WTC11 (cell line): ENCODE results near the gene AP4M1. TPM values are rescaled to one million over a fixed set of nuclear protein-coding genes. Genes with fewer than 3 reads are reported as not detected.
A peak's percentile ranks its signal among the peaks of the same experiment; 100 is the strongest.

ENCODE experiments used
- ATAC-seq: fragments of 200-7000 bp; cut with Tn5 transposase; 2 replicates; pipeline ENCODE4 v1.10.0; 2021; ENCODE audit warnings: mild to moderate bottlenecking, moderate library complexity
- CTCF ChIA-PET: fragments of 300-600 bp; sonication (Branson Sonifier 250); formaldehyde crosslinking; loops from one replicate; lab custom pipeline; 2021; ENCODE audit warnings: antibody characterized with exemption; lab: Charles Lee
- POLR2A ChIA-PET: fragments of 350-600 bp; sonication (Branson Sonifier 250); formaldehyde crosslinking; loops from one replicate; lab custom pipeline; 2021; ENCODE audit warnings: antibody characterized with exemption; lab: Charles Lee
- DNase-seq: peaks from one replicate; pipeline ENCODE4 v3.0.0; 2021; ENCODE audit warnings: low spot score
- H3K27ac Mint-ChIP-seq: 2 replicates; pipeline ENCODE4 v1.8.0; 2021; ENCODE audit warnings: mixed read lengths
- H3K27me3 Mint-ChIP-seq: 2 replicates; pipeline ENCODE4 v1.8.0; 2021; ENCODE audit warnings: low read depth, mild to moderate bottlenecking, moderate library complexity, mixed read lengths
- H3K36me3 Mint-ChIP-seq: 2 replicates; pipeline ENCODE4 v1.8.0; 2021; ENCODE audit warnings: mixed read lengths
- H3K4me1 Mint-ChIP-seq: 2 replicates; pipeline ENCODE4 v1.8.0; 2022; ENCODE audit warnings: mixed read lengths
- H3K4me3 Mint-ChIP-seq: 2 replicates; pipeline ENCODE4 v1.8.0; 2021; ENCODE audit warnings: mild to moderate bottlenecking, moderate library complexity, mixed read lengths
- H3K9me3 Mint-ChIP-seq: 2 replicates; pipeline ENCODE4 v1.8.0; 2021; ENCODE audit warnings: mixed read lengths
- ATF1 ChIP-seq: sonication (generic); formaldehyde crosslinking; IDR thresholded peaks from 2 replicates; pipeline ENCODE4 v1.8.1; 2023; ENCODE audit warnings: mild to moderate bottlenecking, moderate library complexity, missing genetic modification reagents
- CREB1 ChIP-seq: sonication (generic); formaldehyde crosslinking; IDR thresholded peaks from 2 replicates; pipeline ENCODE4 v1.8.0; 2023; ENCODE audit warnings: mild to moderate bottlenecking, missing genetic modification reagents
- ETV6 ChIP-seq: sonication (generic); formaldehyde crosslinking; IDR thresholded peaks from 2 replicates; pipeline ENCODE4 v1.8.1; 2022; ENCODE audit warnings: mild to moderate bottlenecking, missing genetic modification reagents
- FOXK1 ChIP-seq: sonication (generic); formaldehyde crosslinking; IDR thresholded peaks from 2 replicates; pipeline ENCODE4 v1.8.0; 2022; ENCODE audit warnings: mild to moderate bottlenecking, moderate library complexity, missing genetic modification reagents
- FOXP1 ChIP-seq: sonication (generic); formaldehyde crosslinking; IDR thresholded peaks from 2 replicates; pipeline ENCODE4 v1.8.0; 2022; ENCODE audit warnings: missing genetic modification reagents, mild to moderate bottlenecking, moderate library complexity, borderline replicate concordance
- FOXP4 ChIP-seq: sonication (generic); formaldehyde crosslinking; IDR thresholded peaks from 2 replicates; pipeline ENCODE4 v1.8.0; 2022; ENCODE audit warnings: mild to moderate bottlenecking, missing genetic modification reagents
- JUN ChIP-seq: sonication (generic); formaldehyde crosslinking; IDR thresholded peaks from 2 replicates; pipeline ENCODE4 v1.8.0; 2023; ENCODE audit warnings: mild to moderate bottlenecking, missing genetic modification reagents
- NFATC4 ChIP-seq: fragments of 250-450 bp; sonication (Bioruptor Pico); IDR thresholded peaks from 2 replicates; pipeline ENCODE4 v1.9.0; 2021; ENCODE audit warnings: mild to moderate bottlenecking
- NFYB ChIP-seq: sonication (generic); formaldehyde crosslinking; conservative IDR thresholded peaks from 2 replicates; pipeline ENCODE4 v1.8.0; 2022; ENCODE audit warnings: low read depth, missing genetic modification reagents
- PRDM15 ChIP-seq: sonication (generic); formaldehyde crosslinking; IDR thresholded peaks from 2 replicates; pipeline ENCODE4 v1.8.0; 2022; ENCODE audit warnings: missing genetic modification reagents
- TCF7 ChIP-seq: sonication (generic); formaldehyde crosslinking; IDR thresholded peaks from 2 replicates; pipeline ENCODE4 v1.8.0; 2022; ENCODE audit warnings: mild to moderate bottlenecking, low read depth, missing genetic modification reagents, moderate library complexity
- ZMAT4 ChIP-seq: fragments of 250-450 bp; sonication (Bioruptor Pico); IDR thresholded peaks from 2 replicates; pipeline ENCODE4 v1.9.0; 2021; ENCODE audit warnings: mild to moderate bottlenecking
- ZNF138 ChIP-seq: sonication (generic); formaldehyde crosslinking; conservative IDR thresholded peaks from 2 replicates; pipeline ENCODE4 v1.8.1; 2022; ENCODE audit warnings: mild to moderate bottlenecking, moderate library complexity, missing genetic modification reagents
- ZNF232 ChIP-seq: sonication (generic); formaldehyde crosslinking; IDR thresholded peaks from 2 replicates; pipeline ENCODE4 v1.8.0; 2022; ENCODE audit warnings: mild to moderate bottlenecking, missing genetic modification reagents
- ZSCAN18 ChIP-seq: fragments of 250-450 bp; sonication (Bioruptor Pico); IDR thresholded peaks from 2 replicates; pipeline ENCODE4 v2.1.2; 2022; ENCODE audit warnings: mild to moderate bottlenecking, moderate library complexity
- total RNA-seq: library from RNA; stranded (reverse); gene quantifications from 3 replicates; pipeline ENCODE4 v1.2.3, GENCODE V29; 2021
- TF ChIP-seq, protein P1 (sequence below): fragments of 250-450 bp; sonication (Bioruptor Pico); IDR thresholded peaks from 2 replicates; pipeline ENCODE4 v1.9.0; 2021; ENCODE audit warnings: moderate library complexity, mild to moderate bottlenecking, inconsistent platforms, borderline replicate concordance
- TF ChIP-seq, protein P2 (sequence below): sonication (generic); formaldehyde crosslinking; IDR thresholded peaks from 2 replicates; pipeline ENCODE4 v1.8.1; 2022; ENCODE audit warnings: mild to moderate bottlenecking, moderate library complexity, missing genetic modification reagents

AP4M1 gene
- total RNA-seq, 1 experiment from 2014 or later: 18.0 TPM

DNA sequence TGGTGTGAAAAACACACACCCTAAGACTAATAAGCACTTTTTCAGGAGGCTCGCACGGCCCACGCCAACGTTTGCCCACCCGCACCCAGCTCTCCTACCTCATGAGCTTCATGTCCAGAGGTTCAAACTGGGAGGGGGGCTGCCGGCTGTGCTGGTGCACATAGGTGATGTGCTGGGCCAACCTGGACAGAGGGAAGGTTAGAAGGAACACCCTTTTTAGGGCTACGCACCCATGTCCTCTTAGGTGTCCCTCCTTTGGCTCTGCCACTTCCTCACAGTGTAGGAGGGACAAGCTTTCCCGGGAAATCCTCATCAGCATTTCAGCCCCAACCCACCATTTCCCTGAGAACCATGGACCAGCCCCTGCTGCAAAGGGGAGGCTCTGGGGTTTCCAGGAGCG is 6.2 kb upstream of the AP4M1 start (continued):
- no peak for TF ChIP-seq ZNF232 (CRISPR knock-in tag)
- TF ChIP-seq, protein P1, sequence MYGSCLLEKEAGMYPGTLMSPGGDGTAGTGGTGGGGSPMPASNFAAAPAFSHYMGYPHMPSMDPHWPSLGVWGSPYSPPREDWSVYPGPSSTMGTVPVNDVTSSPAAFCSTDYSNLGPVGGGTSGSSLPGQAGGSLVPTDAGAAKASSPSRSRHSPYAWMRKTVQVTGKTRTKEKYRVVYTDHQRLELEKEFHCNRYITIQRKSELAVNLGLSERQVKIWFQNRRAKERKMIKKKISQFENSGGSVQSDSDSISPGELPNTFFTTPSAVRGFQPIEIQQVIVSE (CRISPR knock-in tag): no peak
- TF ChIP-seq NFATC4 (CRISPR knock-in tag): no peak
- TF ChIP-seq JUN (CRISPR knock-in tag): no peak
- TF ChIP-seq, all 79 proteins: peak for 0

DNA sequence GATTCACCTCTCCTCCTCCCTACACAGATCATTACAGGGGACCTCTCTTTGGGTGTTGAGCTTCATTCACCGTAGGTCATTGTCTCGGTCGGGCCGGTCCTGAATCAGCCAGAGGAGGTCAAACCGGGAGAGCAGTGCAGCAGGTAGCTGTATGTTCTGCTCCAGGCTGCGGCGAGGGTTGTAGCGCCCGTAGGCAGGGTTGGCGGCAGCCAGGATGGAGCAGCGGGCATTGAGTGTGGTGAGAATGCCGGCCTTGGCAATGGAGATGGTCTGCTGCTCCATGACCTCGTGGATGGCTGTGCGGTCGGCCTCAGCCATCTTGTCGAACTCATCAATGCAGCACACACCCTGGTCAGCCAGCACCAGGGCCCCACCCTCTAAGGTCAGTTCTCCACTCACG is 5.7 kb upstream of the AP4M1 start:
- TF ChIP-seq ZMAT4: no peak
- TF ChIP-seq TCF7 (CRISPR knock-in tag): no peak
- TF ChIP-seq FOXK1 (CRISPR knock-in tag): no peak
- no peak for TF ChIP-seq ETV6 (CRISPR knock-in tag)
- TF ChIP-seq FOXP1 (CRISPR knock-in tag): no peak
- TF ChIP-seq CREB1 (CRISPR knock-in tag): no peak
- TF ChIP-seq FOXP4 (CRISPR knock-in tag): no peak
- no peak for TF ChIP-seq NFYB
- TF ChIP-seq, protein P2, sequence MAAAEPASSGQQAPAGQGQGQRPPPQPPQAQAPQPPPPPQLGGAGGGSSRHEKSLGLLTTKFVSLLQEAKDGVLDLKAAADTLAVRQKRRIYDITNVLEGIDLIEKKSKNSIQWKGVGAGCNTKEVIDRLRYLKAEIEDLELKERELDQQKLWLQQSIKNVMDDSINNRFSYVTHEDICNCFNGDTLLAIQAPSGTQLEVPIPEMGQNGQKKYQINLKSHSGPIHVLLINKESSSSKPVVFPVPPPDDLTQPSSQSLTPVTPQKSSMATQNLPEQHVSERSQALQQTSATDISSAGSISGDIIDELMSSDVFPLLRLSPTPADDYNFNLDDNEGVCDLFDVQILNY (CRISPR knock-in tag): no peak
- no peak for TF ChIP-seq ZNF138 (CRISPR knock-in tag)
- TF ChIP-seq PRDM15 (CRISPR knock-in tag): no peak
- TF ChIP-seq ZSCAN18 (CRISPR knock-in tag): no peak
- TF ChIP-seq ATF1 (CRISPR knock-in tag): no peak
- TF ChIP-seq, all 79 proteins: peak for 0
- H3K27me3 Mint-ChIP-seq: no peaks in the 10 kb centered on the region
- no peak overlapping the region; the same call in 1 of the 2 replicates for H3K4me3 Mint-ChIP-seq
- no peaks in the 10 kb centered on the region for H3K9me3 Mint-ChIP-seq
- peaks cover 20% of the 10 kb centered on the region for H3K4me1 Mint-ChIP-seq
- DNase-seq (no peak), ATAC-seq (no peak)
- CTCF ChIA-PET: no interaction called here
- peak overlapping the region; percentile 88 for H3K27ac Mint-ChIP-seq
- peaks cover 99% of the 10 kb centered on the region for H3K36me3 Mint-ChIP-seq
- POLR2A ChIA-PET: interaction anchor here (0.9 kb wide), 1 partner anchor 151 kb away, joined by 3 read pairs; no protein-coding TSS in a partner anchor
